ENCODE data around the gene SLC17A9. TPM values are rescaled to one million over a fixed set of nuclear protein-coding genes. Genes with fewer than 3 reads are reported as not detected.

The SLC17A9 gene
- total RNA-seq, result 1 to 10 TPM; 1.5 to 4.8 (median 2.2) TPM
- polyA plus RNA-seq, result 3.1 TPM
- long read RNA-seq, donor 1, partial matches to known transcripts, result 3 of 10 reads
- long read RNA-seq, donor 1, other reads (novel, unspliced or antisense), result 3 of 10 reads
- long read RNA-seq, donor 2, partial matches to known transcripts, result 0 of 1 reads
- long read RNA-seq, donor 2, other reads (novel, unspliced or antisense), result 1 of 1 reads
- long read RNA-seq, donor 3, partial matches to known transcripts, result 8 of 26 reads
- long read RNA-seq, donor 3, other reads (novel, unspliced or antisense), result 13 of 26 reads
- long read RNA-seq, donor 4, partial matches to known transcripts, result 0 of 3 reads
- long read RNA-seq, donor 4, other reads (novel, unspliced or antisense), result 1 of 3 reads

- Histone ChIP-seq H3K9me3 (ENCODE audit: control insufficient read depth, low read length) (no peaks in the 10 kb centered on the region), H3K4me1 (ENCODE audit: control insufficient read depth, insufficient read depth, low read length) (peaks cover 11% of the 10 kb centered on the region), H3K27me3 (ENCODE audit: control insufficient read depth, insufficient read depth) (no peaks in the 10 kb centered on the region), H3K27ac (ENCODE audit: low read length) (peak within 1 kb of the TSS; percentile 77), H3K4me3 (ENCODE audit: low read length) (peak within 1 kb of the TSS; percentile 11)
- peak; percentile 84 to 91 (median 89) for DNase-seq
- ATAC-seq, result peak; percentile 55 to 65
- intact Hi-C loops (cut with DNase I), result no loop called here
- 11% methylated on average over 37 of the region's 37 CpGs for WGBS
Observed at GRCh38 chr20:62952373-62952967, at the start of gene SLC17A9. SLC17A9 (plus strand) TSS chr20:62952709; CDS start chr20:62952831, 122 bp downstream.

- WGBS, result 73% methylated on average over 7 of the region's 7 CpGs
- DNase-seq (no peak), ATAC-seq (no peak)
- H3K27me3 ChIP-seq (ENCODE audit: control insufficient read depth, insufficient read depth), result no peaks in the 10 kb centered on the region
- no peaks in the 10 kb centered on the region for H3K4me1 ChIP-seq (ENCODE audit: control insufficient read depth, insufficient read depth, low read length)
- H3K9me3 ChIP-seq (ENCODE audit: control insufficient read depth, low read length), result no peaks in the 10 kb centered on the region
- no peak overlapping the region for H3K27ac ChIP-seq (ENCODE audit: low read length)
- no peak overlapping the region for H3K4me3 ChIP-seq (ENCODE audit: low read length)
- intact Hi-C loops (cut with DNase I), result no loop called here
Observed at GRCh38 chr20:62902926-62903615, 49.4 kb upstream of the SLC17A9 start.

GRCh38 chr20:62905536-62906117 lies 46.9 kb upstream of the SLC17A9 start:
- Histone ChIP-seq H3K27ac (ENCODE audit: low read length) (no peak overlapping the region), H3K4me1 (ENCODE audit: control insufficient read depth, insufficient read depth, low read length) (no peaks in the 10 kb centered on the region), H3K27me3 (ENCODE audit: control insufficient read depth, insufficient read depth) (no peaks in the 10 kb centered on the region), H3K4me3 (ENCODE audit: low read length) (no peak overlapping the region), H3K9me3 (ENCODE audit: control insufficient read depth, low read length) (no peaks in the 10 kb centered on the region)
- no peak for DNase-seq
- 89% methylated on average over 17 of the region's 17 CpGs for WGBS
- intact Hi-C loops (cut with DNase I), result no loop called here
- no peak for ATAC-seq

GRCh38 chr20:62906209-62906608 lies 46.3 kb upstream of the SLC17A9 start:
- DNase-seq (peak in 1 of 3 donors; percentile 63), ATAC-seq (peak in 1 of 2 donors; percentile 29)
- H3K4me3 ChIP-seq (ENCODE audit: low read length), result no peak overlapping the region
- H3K4me1 ChIP-seq (ENCODE audit: control insufficient read depth, insufficient read depth, low read length), result no peaks in the 10 kb centered on the region
- WGBS, result 79% methylated on average over 16 of the region's 16 CpGs
- intact Hi-C loops (cut with DNase I), result no loop called here
- H3K9me3 ChIP-seq (ENCODE audit: control insufficient read depth, low read length), result no peaks in the 10 kb centered on the region
- no peaks in the 10 kb centered on the region for H3K27me3 ChIP-seq (ENCODE audit: control insufficient read depth, insufficient read depth)
- no peak overlapping the region for H3K27ac ChIP-seq (ENCODE audit: low read length)

- no peaks in the 10 kb centered on the region for H3K4me1 ChIP-seq (ENCODE audit: control insufficient read depth, insufficient read depth, low read length)
- H3K27ac ChIP-seq (ENCODE audit: low read length), result no peak overlapping the region
- intact Hi-C loops (cut with DNase I), result no loop called here
- H3K27me3 ChIP-seq (ENCODE audit: control insufficient read depth, insufficient read depth), result no peaks in the 10 kb centered on the region
- no peaks in the 10 kb centered on the region for H3K9me3 ChIP-seq (ENCODE audit: control insufficient read depth, low read length)
- DNase-seq (no peak), ATAC-seq (no peak)
- no peak overlapping the region for H3K4me3 ChIP-seq (ENCODE audit: low read length)
- 92% methylated on average over 30 of the region's 31 CpGs for WGBS
Observed at GRCh38 chr20:62906647-62907375, 45.7 kb upstream of the SLC17A9 start.

- Histone ChIP-seq H3K27ac (ENCODE audit: low read length) (no peak overlapping the region), H3K27me3 (ENCODE audit: control insufficient read depth, insufficient read depth) (no peaks in the 10 kb centered on the region), H3K4me3 (ENCODE audit: low read length) (no peak overlapping the region), H3K4me1 (ENCODE audit: control insufficient read depth, insufficient read depth, low read length) (no peaks in the 10 kb centered on the region), H3K9me3 (ENCODE audit: control insufficient read depth, low read length) (no peaks in the 10 kb centered on the region)
- DNase-seq (no peak), ATAC-seq (no peak)
- intact Hi-C loops (cut with DNase I), result no loop called here
- WGBS, result 71% methylated on average over 16 of the region's 16 CpGs
Observed at GRCh38 chr20:62907384-62908317, 44.9 kb upstream of the SLC17A9 start.

GRCh38 chr20:62908971-62909791 lies 43.3 kb upstream of the SLC17A9 start:
- no peaks in the 10 kb centered on the region for H3K9me3 ChIP-seq (ENCODE audit: control insufficient read depth, low read length)
- intact Hi-C loops (cut with DNase I), result no loop called here
- 87% methylated on average over 18 of the region's 18 CpGs for WGBS
- no peaks in the 10 kb centered on the region for H3K27me3 ChIP-seq (ENCODE audit: control insufficient read depth, insufficient read depth)
- no peak overlapping the region for H3K27ac ChIP-seq (ENCODE audit: low read length)
- H3K4me1 ChIP-seq (ENCODE audit: control insufficient read depth, insufficient read depth, low read length), result peaks cover 1% of the 10 kb centered on the region
- H3K4me3 ChIP-seq (ENCODE audit: low read length), result no peak overlapping the region
- ATAC-seq (no peak), DNase-seq (no peak)

- WGBS, result 87% methylated on average over 11 of the region's 11 CpGs
- H3K4me1 ChIP-seq (ENCODE audit: control insufficient read depth, insufficient read depth, low read length), result peaks cover 9% of the 10 kb centered on the region
Observed at GRCh38 chr20:62910217-62910766, 42.2 kb upstream of the SLC17A9 start.

GRCh38 chr20:62910777-62911497 lies 41.6 kb upstream of the SLC17A9 start:
- ATAC-seq, result no peak
- Histone ChIP-seq H3K27me3 (ENCODE audit: control insufficient read depth, insufficient read depth) (no peaks in the 10 kb centered on the region), H3K9me3 (ENCODE audit: control insufficient read depth, low read length) (no peaks in the 10 kb centered on the region), H3K27ac (ENCODE audit: low read length) (no peak overlapping the region), H3K4me1 (ENCODE audit: control insufficient read depth, insufficient read depth, low read length) (peaks cover 9% of the 10 kb centered on the region), H3K4me3 (ENCODE audit: low read length) (no peak overlapping the region)
- intact Hi-C loops (cut with DNase I), result no loop called here
- WGBS, result 91% methylated on average over 45 of the region's 45 CpGs
- no peak for DNase-seq

More at GRCh38 chr20:62910217-62910766, 42.2 kb upstream of the SLC17A9 start:
- intact Hi-C loops (cut with DNase I), result no loop called here
- Histone ChIP-seq H3K9me3 (ENCODE audit: control insufficient read depth, low read length) (no peaks in the 10 kb centered on the region), H3K27ac (ENCODE audit: low read length) (no peak overlapping the region), H3K4me3 (ENCODE audit: low read length) (no peak overlapping the region), H3K27me3 (ENCODE audit: control insufficient read depth, insufficient read depth) (no peaks in the 10 kb centered on the region)
- ATAC-seq, result no peak
- no peak for DNase-seq

Measured in right cardiac atrium (tissue), 5 donors.